ENCODE measurements around the gene ZNF576.
A peak's percentile ranks its signal among the peaks of the same experiment; 100 is the strongest.

The ZNF576 gene

DNA sequence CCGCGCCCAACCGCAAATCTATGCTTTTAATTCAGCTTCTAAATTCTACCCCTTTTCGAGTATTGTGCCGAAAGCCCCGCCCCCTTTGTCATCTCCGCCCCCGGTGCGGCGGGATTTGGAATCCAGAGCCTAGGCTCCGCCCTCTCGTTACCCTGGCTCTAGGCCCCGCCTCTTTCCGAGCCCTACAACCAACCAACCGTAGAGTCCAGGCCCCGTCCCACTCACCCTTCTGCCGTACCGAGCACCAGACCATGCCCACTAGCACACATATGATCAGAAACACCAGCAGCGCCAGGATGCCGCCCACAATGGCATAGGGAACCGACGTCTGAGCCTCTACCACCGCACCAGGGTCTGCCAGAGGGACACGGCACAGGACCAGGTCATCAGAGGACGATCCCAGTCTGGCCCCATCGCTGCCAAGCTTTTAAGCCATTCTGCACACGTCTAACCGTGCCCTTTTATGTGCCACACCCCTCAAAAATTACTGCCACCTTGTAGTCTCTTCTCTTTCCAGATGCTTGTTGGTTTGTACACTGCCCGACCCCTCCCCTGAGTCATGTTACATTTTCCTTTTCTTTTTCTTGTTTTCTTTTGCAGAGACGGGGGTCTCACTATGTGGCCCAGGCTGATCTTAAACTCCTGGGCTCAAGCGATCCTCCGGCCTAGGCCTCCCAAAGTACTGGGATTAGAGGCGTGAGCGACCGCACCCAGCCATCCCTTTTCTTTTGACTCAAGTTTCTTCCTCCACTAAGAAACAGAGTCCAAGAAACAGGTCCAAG lies 27.7 kb downstream of the ZNF576 start:
- DNase-seq: no peak

DNA sequence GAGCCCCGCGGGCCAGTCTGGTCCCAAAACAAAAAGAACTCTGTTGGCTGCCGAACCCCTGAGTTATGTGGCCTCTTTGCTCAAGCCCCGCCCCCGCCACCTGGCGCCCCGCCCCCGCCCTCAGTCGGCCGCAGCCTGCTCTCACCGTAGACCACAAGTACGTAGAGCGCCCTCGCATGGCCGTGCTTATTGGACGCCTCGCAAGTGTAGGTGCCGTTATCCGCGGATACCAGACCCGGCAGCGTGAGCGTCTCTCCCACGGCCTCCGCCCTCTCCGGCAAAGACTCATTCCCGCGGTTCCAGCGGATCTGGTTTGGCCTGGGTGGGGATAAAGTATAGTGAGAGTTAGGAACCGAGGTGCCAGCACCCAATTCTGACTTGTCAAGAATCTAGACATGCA lies 28.5 kb downstream of the ZNF576 start:
- DNase-seq: peak in 2 of 51 donors; percentile 14 to 15

DNA sequence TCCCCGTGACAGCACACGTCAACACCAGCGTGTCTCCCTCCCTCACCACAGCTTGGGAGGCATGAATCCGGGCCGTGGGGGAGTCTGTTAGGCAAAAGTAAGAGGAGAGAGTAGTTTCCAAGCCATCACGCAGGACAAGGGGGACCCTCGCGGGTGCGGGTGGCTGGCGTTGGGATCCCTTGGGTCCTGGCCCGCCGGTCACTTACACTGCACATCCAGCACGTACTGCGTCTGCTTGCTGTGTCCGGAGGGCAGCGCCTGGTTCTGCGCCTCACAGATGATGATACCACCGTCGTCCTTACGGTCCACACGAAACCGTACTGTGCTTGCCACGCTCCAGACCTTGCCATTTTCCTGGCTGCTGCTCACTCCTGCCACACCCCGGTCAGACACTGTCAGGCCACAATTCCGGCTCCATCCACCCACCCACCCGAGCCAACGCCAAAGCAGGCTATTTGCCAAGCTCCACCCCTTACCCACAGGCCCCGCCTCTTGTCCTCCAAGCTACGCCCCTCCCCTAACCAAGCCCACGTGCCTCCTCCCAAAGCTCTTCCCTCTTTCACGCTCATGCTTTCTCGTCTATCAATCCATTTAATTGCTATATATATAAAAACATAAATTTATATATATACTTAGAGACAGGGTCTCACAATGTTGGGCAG lies 29.7 kb downstream of the ZNF576 start:
- peak in 18 of 51 donors; percentile 5 to 47 (median 22) for DNase-seq

DNA sequence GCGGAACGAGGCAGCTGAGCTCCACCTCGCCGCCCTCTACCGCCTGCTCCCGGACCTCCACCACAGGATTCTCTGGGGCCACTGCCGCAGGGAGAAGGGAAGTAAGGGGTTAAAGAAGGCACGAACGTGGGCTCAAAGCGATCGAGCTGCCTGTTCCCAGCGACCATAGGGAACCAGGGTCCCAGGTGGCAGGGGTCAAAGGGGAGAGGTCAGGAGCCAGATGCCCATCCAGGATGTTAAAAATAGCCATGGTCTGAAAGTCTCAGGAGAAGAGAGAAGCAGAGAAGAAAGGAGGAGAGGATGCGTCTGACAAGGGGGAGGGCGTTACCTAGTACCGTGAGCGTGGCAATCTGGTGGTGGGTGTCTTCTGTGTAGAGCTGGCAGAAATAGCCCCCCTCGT lies 30.4 kb downstream of the ZNF576 start:
- no peak for DNase-seq

DNA sequence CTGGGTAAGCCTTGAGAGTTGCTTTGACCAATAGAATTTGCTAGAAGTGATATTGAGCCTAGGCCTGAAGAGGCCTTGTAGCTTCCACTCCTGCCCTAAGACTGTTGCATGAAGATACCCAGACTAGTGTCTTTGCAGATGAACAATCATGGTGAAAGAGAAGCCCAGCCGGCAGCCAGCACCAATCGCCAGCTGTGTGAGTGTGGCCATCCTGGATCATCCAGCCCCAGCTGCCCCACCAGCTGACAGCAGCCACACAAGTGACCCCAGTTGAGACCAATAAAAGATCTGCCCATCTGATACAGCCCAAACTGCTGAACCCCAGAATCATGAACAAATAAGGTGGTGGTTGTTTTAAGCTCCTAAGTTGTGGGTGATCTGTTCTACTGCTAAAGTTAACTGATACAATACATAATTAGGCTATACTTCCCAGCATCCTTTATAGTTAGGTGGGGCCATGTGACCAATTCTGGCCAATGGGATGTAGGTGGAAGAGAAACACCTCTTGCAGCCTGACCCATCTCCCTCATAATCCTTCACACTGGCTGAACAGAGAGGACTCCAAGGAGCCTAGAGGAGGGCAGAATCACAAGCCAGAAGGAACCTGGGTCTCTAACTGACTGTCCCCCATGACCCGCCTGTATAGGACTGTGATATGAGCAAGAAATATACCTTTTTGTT lies 32.4 kb downstream of the ZNF576 start:
- DNase-seq: peak in 11 of 51 donors; percentile 7 to 40 (median 20)

DNA sequence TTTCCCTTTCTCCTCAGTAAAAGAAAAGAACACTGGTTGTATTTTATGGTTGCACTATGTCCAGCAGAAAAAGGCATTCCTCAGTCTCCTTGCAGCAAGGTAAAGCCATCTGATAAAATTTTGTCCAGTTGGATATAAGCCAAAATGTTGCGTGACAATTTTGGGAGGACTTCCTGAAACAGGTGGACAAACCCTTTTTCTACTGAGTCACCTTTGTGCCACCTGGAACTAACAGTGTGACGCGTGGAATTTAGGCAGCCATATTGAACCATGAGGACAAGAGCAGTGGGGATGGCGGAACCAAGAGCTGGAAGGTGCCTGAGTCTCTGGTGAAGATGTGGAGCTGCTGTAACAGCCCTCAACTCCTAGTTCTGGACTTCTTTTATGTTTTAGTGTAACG lies 35.1 kb downstream of the ZNF576 start:
- no peak for DNase-seq

DNA sequence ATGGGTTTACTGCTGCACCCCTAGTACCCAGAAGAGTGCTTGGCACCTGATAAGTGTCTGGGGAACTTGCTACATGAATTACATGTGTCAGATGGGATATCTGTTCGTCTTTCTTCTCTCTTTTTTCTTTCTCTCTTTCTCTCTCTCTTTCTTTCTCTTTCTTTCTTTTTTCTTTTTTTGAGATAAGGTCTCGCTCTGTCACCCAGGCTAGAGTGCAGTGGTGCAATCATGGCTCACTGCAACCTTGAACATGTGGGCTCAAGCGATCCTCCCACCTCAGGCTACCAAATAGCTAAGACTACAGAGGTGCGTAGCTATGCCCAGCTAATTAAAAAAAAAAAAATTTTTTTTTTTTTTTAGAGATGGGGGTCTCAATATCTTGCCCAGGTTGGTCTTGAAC lies 37.1 kb downstream of the ZNF576 start:
- DNase-seq: no peak

DNA sequence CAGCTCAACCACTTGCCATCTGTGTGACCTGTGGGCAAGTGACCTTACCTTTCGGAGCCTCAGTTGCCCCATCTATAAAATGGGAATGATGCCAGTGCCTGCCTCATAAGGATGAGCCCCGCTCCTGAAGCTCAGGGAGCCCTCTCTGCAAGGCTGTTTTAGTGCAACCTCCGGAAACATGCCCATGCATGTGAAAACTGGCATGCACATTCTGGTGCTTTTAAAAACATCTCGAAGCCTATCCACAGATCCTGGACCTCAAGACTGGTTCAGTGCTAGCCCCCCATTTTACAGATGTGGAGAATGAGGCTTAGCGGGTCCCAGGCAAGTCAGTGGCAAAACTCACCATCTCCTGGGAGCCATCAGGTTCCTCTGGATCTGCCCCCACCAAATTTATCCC lies 37.7 kb downstream of the ZNF576 start:
- peak in 1 of 51 donors; percentile 36 for DNase-seq

DNA sequence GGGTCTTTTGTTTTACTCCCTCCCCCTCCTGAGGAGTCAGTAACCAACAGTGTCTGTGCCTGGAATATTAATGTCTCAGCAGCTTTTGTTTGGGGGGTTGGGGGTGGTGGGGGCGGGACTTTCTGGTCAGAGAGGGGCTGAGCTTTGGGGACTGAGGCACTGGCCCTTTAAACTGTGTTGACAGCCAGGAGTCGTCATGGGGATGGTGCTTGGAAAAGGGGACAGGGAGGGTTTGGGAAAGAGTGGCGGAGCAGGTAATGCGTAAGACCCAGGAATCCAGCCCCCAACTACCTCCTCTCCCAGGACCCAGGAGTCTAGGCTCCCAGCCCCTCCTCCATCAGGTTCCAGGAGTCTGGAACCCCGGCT lies 38.1 kb downstream of the ZNF576 start:
- peak in 42 of 51 donors; percentile 8 to 81 (median 52) for DNase-seq

DNA sequence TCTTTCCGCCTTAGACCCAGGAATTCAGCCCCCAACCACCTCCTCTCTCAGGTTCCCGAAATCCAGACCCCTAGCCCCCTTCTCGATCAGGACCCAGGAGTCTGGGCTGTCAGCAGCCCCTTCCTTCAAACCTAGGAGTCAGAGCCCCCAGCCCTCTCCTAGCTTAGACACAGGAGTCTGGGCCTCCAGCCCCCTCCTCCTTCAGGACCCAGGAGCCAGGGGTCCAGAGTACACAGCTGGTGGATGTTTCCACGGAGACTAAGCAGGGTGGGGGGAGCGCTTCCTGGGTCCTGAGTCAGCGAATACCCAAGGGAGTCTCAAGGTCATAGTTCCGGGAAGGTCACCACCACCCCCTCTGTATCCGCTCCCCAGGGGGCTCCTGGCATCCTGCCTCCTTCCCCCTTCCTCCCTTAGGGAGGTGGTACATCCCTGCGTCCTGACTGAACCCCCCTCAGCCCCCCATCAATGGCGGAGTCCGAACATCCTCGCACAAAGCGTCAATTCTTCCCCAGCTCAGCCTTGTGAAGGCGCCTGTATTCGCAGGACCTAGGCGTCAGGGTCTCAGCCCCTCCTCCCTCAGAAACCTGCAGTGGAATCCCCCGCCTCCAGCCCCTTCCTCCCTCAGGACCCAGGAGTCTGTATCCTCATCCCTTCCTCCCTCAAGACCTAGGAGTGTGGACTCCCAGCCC lies 38.6 kb downstream of the ZNF576 start:
- DNase-seq: peak in 50 of 51 donors; percentile 26 to 88 (median 66)

DNA sequence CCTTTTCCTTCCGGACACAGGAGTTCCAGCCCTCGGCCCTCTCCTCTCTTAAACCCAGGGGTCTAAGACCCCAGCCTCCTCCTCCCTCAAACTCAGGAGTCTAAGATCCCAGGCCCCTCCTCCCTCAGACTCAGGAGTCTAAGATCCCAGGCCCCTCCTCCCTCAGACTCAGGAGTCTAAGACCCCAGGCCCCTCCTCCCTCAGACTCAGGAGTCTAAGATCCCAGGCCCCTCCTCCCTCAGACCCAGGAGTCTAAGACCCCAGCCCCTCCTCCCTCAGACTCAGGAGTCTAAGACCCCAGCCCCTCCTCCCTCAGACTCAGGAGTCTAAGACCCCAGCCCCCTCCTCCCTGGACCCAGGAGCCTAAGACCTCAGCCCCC lies 39.2 kb downstream of the ZNF576 start:
- DNase-seq: peak in 7 of 51 donors; percentile 22 to 57 (median 43)

DNA sequence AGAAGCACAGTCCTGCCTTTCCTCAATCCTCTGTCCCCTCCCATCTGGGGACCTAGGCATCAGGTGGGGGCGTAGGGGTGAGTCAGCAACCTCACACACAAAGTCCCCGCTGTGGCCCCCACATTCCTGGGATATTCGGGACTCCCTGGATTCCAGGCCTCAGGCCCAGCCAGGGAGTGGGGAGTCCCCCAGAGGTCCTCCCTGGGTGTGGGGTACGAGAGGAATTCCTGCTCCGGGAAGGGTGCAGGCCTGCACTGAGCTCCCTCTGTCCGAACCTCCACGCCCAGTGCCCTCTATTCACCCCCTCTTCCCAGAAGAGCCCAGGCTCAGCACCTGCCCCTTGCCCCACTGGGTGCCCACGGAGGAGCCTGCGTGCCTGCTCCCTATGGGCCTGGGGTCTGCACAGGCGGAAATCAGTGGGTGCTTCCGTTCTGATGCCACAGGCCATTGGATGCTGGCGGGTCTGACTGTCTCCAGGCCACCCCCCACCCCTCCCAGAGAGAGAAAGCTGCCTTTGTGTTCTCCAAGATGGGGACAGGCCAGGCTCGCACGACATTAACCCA lies 39.8 kb downstream of the ZNF576 start:
- DNase-seq: peak in 44 of 51 donors; percentile 14 to 84 (median 56)

DNA sequence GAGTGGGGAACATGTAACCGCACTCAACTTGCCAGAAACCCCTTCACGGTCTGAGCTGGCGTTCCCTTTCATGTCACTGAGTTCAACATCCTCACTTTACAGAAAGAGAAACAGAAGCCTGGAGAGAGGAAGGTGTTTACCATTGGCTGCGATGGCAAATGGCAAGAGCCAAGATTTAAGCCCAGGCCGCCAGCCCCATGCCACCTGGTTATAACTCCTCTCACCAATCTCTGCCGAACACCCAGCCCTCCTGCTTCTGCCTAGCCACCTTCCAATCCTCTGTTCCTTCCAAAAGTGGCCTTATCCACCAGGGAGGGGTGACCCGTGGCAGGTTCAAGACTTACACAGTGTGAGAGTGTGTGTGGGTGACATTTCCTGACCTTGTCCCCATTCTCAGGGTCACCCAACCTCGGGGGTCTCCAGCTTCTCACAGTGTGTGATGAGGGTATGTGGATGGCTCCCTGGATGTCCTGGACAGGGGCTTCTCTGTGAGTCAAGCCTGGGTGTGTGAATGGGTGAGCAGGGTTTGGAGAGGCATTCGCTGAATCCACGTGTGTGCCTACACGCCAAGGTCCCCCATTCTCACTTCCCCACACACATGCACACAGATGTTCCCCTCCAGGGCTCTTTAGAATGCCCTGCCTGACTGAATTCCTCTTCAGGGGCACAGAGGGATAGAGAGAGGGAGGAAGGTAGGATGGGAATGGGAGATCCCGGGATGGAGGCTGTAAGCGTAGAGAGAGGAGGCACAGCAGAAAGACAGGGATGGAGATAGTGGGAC lies 42.0 kb downstream of the ZNF576 start:
- DNase-seq: peak in 9 of 51 donors; percentile 11 to 52 (median 22)

DNA sequence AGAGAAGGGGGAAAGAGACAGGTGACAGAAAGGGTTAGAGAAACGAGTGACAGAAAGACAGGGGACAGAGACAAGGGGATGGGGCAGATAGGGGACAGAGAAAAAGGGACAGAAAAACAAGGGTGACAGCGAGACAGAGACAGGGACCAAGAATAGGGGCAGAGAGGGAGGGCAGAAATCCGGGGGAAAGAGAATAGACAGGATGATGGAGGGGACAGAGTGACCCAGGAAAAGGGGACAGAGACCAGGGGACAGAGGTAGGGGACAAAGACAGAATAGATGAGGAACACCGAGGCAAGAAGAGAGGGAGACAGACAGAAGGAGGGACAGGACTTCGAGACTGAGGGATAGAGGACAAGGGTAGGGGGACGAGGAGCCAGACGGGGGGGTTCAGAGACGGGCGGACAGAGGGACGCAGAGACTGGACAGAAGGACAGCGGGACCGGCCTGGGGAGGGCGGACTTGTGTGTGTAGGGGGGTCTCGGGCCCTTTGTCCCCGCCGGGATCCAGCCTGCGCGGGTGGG lies 42.7 kb downstream of the ZNF576 start:
- peak in 4 of 51 donors; percentile 31 to 36 (median 32) for DNase-seq

DNA sequence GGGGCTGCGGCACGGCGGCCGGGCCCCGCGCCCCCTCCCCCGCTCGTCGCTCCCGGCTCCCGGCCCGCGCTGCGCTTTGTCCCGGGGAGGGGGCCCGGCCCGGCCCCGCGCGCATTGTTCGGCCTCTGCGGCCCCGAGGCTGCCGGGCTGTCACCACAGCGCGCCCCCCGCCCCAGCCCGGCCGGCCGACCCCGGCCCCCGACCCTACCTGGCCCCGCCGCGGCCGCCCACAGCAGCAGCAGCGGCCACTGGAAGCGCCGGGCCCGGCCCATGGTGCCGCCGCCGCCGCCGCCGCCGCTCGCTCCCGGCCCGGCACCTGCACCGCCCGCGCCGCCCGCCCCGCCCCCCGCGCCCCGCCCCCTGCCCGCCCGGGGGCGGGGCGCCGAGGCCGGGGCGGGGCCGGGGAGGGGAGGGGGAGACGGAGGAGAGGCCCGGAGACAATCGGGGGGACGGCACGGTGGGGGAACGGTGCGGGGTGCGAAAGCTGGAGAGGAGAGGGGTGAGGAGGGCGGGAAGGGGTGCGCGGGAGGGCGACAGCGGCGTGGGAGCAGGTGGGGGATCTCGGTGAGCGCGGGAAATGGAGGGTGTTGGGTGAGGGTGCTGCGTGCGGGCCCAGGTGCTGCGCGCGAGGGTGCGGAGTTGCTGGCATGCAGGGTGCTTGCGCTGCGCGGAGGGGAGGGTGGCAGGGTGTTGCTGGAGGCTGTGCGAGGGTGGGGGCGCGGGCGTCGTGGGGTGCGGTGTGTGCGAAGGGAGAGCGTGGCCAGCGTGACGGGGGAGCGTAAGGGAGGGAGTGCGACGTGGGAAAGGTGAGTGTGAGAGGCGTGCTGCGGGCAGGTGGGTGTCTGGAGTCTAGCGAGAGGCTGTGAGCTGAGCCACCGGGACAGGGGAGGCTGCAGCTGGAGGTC lies 43.4 kb downstream of the ZNF576 start, which contains the start of gene CADM4:
TSS of gene CADM4 (minus strand) at position 332 of the 905 bp plus-strand sequence. CDS start at position 272, 60 bp downstream.
- DNase-seq: peak in 35 of 51 donors; percentile 13 to 74 (median 46)

DNA sequence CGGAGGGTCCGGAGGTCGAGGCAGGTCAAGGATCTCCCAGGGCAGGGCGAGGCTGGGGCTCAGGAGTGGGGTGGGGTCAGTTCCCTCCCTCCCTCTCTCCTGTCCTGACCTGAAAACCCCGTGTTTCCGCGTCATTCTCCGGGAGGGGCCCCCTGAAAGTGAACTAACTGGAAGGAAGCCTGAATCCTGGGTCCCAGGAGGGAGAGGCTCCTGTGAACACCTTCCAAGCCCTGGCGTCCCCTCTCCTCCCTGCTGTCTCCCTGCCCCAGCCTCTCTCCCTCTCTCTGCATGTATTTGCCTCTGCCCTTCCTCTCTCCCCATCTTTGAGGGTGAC lies 44.0 kb downstream of the ZNF576 start:
- DNase-seq: no peak

DNA sequence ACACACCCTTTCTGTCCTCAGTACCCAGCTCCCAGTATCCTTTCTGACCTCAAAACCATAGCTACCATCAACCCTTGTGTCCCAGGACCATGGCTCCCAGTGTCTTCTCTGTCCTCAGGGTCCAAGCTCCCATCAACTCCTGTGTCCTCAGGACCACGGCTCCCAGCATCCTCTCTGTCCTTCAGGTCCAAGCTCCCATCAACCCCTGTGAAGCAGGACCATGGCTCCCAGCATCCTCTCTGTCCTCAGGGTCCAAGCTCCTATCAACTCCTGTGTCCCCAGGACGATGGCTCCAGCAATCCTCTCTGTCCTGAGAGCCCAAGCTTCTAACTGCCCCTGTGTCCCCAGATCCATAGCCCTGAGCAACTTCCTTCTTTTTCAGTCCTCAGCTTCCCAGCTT lies 44.9 kb downstream of the ZNF576 start:
- no peak for DNase-seq

DNA sequence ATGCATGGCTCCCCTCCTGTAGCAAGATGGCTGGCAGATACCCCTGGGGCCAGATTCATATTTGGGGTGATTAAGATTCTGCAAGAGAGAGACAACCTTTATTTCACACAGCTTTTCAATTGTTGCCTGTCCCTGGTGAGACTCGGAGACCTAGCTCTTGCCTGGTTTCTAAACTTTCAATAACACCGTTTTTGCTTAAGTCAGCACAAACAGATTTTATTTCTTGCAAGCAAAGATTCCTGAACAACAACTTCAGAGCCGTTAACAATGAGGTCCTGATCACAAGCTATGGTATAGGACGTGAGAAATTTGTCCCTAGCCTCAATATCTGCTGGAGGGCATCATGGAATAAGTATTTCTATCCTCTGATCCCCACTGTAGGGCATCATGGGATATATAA lies 46.1 kb downstream of the ZNF576 start:
- no peak for DNase-seq

DNA sequence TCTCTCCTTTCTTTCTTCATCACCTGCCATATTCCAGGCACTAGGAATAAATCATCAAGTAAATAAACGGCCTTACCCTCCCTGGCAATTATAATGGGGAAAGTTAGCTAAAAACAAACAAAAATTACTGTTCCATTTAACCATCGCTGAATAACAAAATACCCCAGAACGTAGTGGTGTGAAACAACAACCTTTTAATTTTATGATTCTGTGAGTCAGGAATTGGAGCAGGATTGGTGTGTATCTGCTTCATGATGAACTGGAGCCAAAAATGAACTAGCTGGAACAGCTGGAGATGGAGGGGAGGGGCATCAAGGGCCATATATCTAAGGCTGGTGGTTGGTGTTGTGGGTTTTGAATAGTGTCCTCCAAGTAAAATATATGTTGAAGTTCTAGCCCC lies 46.9 kb downstream of the ZNF576 start:
- DNase-seq: no peak
